ENCODE results near the gene SLC5A10. TPM values are rescaled to one million over a fixed set of nuclear protein-coding genes. Genes with fewer than 3 reads are reported as not detected.

SLC5A10 gene
- total and polyA plus RNA-seq, 4 donors: 0.05 to 0.23 (median 0.15) TPM

DNA sequence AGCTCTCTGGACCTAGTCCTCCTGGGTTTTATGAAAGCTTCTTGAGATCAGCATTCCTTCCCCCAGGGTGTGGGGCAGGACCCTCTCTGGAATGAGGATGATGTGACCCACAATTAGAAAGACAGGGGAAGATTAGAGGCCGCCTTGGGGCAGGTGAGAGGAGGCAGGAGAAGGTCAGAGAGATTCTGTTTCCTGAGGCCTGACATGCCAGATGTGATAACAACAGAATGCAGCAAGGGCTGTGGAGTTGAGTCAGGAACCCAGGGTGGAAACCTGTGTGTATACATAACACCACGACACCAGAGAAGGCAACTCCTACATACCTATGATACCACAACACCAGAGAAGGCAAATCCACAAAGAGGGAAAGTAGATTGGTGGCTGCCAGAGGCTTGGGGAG, 5.4 kb upstream of the SLC5A10 start:
- no peak for DNase-seq (ENCODE audit: low spot score)
- TF ChIP-seq HNF4G (IDR thresholded peaks at IDR 0.05) (no peak), SP1 (IDR thresholded peaks at IDR 0.05) (no peak), GABPA (IDR thresholded peaks at IDR 0.05 in 1 of 2, conservative IDR thresholded peaks at IDR 0.05 in 1 of 2) (no peak), EGR1 (IDR thresholded peaks at IDR 0.05; ENCODE audit: low read depth in 2 of 2) (no peak), TAF1 (conservative IDR thresholded peaks at IDR 0.05) (no peak), FOXA1 (IDR thresholded peaks at IDR 0.05) (no peak), RAD21 (IDR thresholded peaks at IDR 0.05) (no peak), FOXA2 (IDR thresholded peaks at IDR 0.05) (no peak), RXRA (IDR thresholded peaks at IDR 0.05) (no peak), YY1 (IDR thresholded peaks at IDR 0.05) (no peak), NR2F2 (IDR thresholded peaks at IDR 0.05) (no peak)
- TF ChIP-seq, protein P1, sequence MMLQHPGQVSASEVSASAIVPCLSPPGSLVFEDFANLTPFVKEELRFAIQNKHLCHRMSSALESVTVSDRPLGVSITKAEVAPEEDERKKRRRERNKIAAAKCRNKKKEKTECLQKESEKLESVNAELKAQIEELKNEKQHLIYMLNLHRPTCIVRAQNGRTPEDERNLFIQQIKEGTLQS (IDR thresholded peaks at IDR 0.05): no peak
- TF ChIP-seq, protein P2, sequence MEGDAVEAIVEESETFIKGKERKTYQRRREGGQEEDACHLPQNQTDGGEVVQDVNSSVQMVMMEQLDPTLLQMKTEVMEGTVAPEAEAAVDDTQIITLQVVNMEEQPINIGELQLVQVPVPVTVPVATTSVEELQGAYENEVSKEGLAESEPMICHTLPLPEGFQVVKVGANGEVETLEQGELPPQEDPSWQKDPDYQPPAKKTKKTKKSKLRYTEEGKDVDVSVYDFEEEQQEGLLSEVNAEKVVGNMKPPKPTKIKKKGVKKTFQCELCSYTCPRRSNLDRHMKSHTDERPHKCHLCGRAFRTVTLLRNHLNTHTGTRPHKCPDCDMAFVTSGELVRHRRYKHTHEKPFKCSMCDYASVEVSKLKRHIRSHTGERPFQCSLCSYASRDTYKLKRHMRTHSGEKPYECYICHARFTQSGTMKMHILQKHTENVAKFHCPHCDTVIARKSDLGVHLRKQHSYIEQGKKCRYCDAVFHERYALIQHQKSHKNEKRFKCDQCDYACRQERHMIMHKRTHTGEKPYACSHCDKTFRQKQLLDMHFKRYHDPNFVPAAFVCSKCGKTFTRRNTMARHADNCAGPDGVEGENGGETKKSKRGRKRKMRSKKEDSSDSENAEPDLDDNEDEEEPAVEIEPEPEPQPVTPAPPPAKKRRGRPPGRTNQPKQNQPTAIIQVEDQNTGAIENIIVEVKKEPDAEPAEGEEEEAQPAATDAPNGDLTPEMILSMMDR (IDR thresholded peaks at IDR 0.05; ENCODE audit: low read depth, low read length, missing input control): no peak
- TF ChIP-seq, protein P3, sequence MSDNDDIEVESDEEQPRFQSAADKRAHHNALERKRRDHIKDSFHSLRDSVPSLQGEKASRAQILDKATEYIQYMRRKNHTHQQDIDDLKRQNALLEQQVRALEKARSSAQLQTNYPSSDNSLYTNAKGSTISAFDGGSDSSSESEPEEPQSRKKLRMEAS (IDR thresholded peaks at IDR 0.05): no peak
- Histone ChIP-seq H3K9ac (ENCODE audit: low read depth in 1 of 2, low read length in 2 of 2) (no peak overlapping the region), H3K4me1 (ENCODE audit: control insufficient read depth in 4 of 4, insufficient read depth in 4 of 4, low read length in 3 of 4) (peaks cover 0 to 10% (median 3%) of the 10 kb centered on the region in 4 donors), H3K36me3 (ENCODE audit: control insufficient read depth in 4 of 4, insufficient read depth in 3 of 4, low read depth in 1 of 4, low read length in 3 of 4) (no peaks in the 10 kb centered on the region), H3K27me3 (ENCODE audit: control insufficient read depth in 4 of 4, insufficient read depth in 4 of 4, low read length in 3 of 4) (no peaks in the 10 kb centered on the region), H3K27ac (ENCODE audit: low read depth in 1 of 2, low read length in 2 of 2) (no peak overlapping the region), H3K9me3 (ENCODE audit: control insufficient read depth in 4 of 4, low read length in 3 of 4) (no peaks in the 10 kb centered on the region), H3K4me3 (ENCODE audit: low read depth in 1 of 3, low read length in 3 of 3) (no peak overlapping the region)
- WGBS: 87% methylated on average over 2 of the region's 2 CpGs

DNA sequence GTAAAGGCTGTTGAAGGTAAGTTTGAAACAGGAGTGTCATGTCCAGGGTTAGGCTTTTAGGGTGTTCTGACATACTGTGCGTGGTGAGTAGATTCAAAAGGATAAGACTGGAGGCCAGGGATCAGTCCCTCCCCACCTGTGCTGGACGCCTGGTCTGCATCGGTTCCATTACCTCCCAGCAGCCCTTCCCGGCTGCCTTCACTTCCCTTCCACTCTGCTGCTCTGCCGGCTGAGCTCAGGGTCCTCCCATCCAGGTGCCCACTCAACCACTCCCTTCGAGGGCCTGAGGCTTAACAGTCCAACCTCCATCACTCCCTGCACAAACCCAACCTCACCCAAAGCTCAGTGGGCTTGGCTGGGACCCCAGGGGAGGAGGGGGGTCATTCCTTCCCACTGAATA, 4.1 kb upstream of the SLC5A10 start:
- 86% methylated on average over 6 of the region's 6 CpGs for WGBS
- TF ChIP-seq FOXA1 (IDR thresholded peaks at IDR 0.05) (no peak), GABPA (IDR thresholded peaks at IDR 0.05 in 1 of 2, conservative IDR thresholded peaks at IDR 0.05 in 1 of 2) (no peak), JUND (IDR thresholded peaks at IDR 0.05) (no peak), HNF4G (IDR thresholded peaks at IDR 0.05) (no peak), RAD21 (IDR thresholded peaks at IDR 0.05) (no peak), HNF4A (conservative IDR thresholded peaks at IDR 0.05) (no peak), TAF1 (conservative IDR thresholded peaks at IDR 0.05) (no peak), EGR1 (IDR thresholded peaks at IDR 0.05; ENCODE audit: low read depth in 2 of 2) (no peak), NR2F2 (IDR thresholded peaks at IDR 0.05) (no peak), SP1 (IDR thresholded peaks at IDR 0.05) (no peak), RXRA (IDR thresholded peaks at IDR 0.05) (no peak), FOXA2 (IDR thresholded peaks at IDR 0.05) (no peak), YY1 (IDR thresholded peaks at IDR 0.05) (no peak)
- TF ChIP-seq, protein P3 (IDR thresholded peaks at IDR 0.05): no peak
- TF ChIP-seq, protein P2 (IDR thresholded peaks at IDR 0.05; ENCODE audit: low read depth, low read length, missing input control): no peak
- TF ChIP-seq, protein P1 (IDR thresholded peaks at IDR 0.05): no peak
- TF ChIP-seq, protein P4, sequence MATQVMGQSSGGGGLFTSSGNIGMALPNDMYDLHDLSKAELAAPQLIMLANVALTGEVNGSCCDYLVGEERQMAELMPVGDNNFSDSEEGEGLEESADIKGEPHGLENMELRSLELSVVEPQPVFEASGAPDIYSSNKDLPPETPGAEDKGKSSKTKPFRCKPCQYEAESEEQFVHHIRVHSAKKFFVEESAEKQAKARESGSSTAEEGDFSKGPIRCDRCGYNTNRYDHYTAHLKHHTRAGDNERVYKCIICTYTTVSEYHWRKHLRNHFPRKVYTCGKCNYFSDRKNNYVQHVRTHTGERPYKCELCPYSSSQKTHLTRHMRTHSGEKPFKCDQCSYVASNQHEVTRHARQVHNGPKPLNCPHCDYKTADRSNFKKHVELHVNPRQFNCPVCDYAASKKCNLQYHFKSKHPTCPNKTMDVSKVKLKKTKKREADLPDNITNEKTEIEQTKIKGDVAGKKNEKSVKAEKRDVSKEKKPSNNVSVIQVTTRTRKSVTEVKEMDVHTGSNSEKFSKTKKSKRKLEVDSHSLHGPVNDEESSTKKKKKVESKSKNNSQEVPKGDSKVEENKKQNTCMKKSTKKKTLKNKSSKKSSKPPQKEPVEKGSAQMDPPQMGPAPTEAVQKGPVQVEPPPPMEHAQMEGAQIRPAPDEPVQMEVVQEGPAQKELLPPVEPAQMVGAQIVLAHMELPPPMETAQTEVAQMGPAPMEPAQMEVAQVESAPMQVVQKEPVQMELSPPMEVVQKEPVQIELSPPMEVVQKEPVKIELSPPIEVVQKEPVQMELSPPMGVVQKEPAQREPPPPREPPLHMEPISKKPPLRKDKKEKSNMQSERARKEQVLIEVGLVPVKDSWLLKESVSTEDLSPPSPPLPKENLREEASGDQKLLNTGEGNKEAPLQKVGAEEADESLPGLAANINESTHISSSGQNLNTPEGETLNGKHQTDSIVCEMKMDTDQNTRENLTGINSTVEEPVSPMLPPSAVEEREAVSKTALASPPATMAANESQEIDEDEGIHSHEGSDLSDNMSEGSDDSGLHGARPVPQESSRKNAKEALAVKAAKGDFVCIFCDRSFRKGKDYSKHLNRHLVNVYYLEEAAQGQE (IDR thresholded peaks at IDR 0.05): no peak
- TF ChIP-seq, protein P5, sequence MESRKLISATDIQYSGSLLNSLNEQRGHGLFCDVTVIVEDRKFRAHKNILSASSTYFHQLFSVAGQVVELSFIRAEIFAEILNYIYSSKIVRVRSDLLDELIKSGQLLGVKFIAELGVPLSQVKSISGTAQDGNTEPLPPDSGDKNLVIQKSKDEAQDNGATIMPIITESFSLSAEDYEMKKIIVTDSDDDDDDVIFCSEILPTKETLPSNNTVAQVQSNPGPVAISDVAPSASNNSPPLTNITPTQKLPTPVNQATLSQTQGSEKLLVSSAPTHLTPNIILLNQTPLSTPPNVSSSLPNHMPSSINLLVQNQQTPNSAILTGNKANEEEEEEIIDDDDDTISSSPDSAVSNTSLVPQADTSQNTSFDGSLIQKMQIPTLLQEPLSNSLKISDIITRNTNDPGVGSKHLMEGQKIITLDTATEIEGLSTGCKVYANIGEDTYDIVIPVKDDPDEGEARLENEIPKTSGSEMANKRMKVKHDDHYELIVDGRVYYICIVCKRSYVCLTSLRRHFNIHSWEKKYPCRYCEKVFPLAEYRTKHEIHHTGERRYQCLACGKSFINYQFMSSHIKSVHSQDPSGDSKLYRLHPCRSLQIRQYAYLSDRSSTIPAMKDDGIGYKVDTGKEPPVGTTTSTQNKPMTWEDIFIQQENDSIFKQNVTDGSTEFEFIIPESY (IDR thresholded peaks at IDR 0.05): no peak
- H3K4me1 ChIP-seq (ENCODE audit: control insufficient read depth in 4 of 4, insufficient read depth in 4 of 4, low read length in 3 of 4): peaks cover 0 to 14% (median 4%) of the 10 kb centered on the region in 4 donors
- no peak overlapping the region for H3K27ac ChIP-seq (ENCODE audit: low read depth in 1 of 2, low read length in 2 of 2)
- H3K36me3 ChIP-seq (ENCODE audit: control insufficient read depth in 4 of 4, insufficient read depth in 3 of 4, low read depth in 1 of 4, low read length in 3 of 4): no peaks in the 10 kb centered on the region
- no peak overlapping the region for H3K4me3 ChIP-seq (ENCODE audit: low read depth in 1 of 3, low read length in 3 of 3)
- no peak overlapping the region for H3K9ac ChIP-seq (ENCODE audit: low read depth in 1 of 2, low read length in 2 of 2)
- H3K9me3 ChIP-seq (ENCODE audit: control insufficient read depth in 4 of 4, low read length in 3 of 4): no peaks in the 10 kb centered on the region
- DNase-seq (ENCODE audit: low spot score): no peak
- no peaks in the 10 kb centered on the region for H3K27me3 ChIP-seq (ENCODE audit: control insufficient read depth in 4 of 4, insufficient read depth in 4 of 4, low read length in 3 of 4)

Data from liver (tissue), 9 donors.